NCI-H2227 treated with DMSO at 0.1 percent for 48 hours (cell line): ENCODE measurements around the gene HS2ST1.

ENCODE experiments used
- DNase-seq: peaks from one replicate; lab custom pipeline; 2025; lab: John Stamatoyannopoulos, UW

Gene HS2ST1

DNA sequence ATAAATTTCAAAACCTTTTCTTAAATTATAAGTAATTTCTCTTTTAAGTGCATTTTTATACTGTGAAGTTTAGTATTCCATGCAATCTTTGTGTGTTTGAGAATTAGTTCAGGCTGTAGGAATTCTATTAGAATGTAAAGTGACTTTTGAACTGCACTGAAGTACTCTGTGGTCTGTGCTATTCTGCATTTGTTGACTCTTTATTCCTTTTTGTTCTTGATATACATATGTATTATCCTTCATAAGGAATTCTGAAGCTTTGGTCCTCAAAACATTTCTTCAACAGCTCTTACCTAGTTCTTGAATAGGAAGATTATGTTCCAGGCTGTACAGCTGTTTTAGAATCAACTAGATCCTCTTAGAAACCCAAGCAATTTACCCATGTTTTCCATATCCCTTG lies 158.0 kb downstream of the HS2ST1 start:
- DNase-seq: no peak

DNA sequence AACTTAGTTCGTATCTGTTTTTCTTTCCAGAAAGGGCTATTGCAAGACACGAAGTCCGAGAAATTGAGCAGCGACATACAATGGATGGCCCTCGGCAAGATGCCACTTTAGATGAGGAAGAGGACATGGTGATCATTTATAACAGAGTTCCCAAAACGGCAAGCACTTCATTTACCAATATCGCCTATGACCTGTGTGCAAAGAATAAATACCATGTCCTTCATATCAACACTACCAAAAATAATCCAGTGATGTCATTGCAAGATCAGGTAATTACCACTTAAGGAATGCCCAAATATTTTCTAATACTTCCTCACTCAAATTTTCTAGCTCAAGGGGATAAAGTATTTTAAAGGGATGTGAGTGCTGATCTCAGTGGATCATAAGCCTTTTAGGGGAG lies 158.5 kb downstream of the HS2ST1 start:
- no peak for DNase-seq

DNA sequence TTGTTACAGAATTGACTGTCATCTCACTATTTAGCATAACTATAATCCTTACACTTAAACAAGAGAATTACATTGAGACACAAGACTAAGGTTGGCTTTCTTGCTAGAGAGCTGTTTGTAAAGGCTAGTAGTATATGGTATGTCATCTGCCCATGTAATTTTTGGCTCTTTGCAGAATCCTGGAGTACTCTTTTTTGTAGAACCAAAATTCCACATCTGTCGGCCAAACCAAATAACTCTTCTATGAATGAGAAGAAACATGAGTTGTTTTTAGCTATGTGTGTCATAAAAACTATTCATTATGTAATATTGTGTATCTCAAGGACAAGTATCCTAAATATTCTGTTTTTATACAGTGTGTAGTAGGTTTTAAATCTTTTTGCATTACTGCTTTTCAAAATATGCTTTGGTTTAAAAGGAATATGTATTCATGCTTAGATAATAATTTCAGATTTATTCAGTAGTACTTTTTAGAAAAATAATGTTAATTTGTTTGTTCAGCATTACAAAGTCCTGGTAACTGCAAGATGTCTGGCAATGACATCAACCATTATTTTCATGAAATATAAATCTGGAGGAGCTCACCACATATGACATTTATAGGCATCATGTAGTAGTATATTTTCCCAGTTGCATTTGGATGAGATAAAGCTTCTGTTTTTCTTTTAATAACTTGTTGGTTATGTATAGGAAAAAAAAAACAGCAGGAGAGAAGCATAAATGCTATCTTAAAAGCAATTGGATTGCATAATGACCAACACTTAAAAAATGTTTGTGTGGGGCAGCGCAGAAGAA lies 159.8 kb downstream of the HS2ST1 start:
- DNase-seq: no peak

DNA sequence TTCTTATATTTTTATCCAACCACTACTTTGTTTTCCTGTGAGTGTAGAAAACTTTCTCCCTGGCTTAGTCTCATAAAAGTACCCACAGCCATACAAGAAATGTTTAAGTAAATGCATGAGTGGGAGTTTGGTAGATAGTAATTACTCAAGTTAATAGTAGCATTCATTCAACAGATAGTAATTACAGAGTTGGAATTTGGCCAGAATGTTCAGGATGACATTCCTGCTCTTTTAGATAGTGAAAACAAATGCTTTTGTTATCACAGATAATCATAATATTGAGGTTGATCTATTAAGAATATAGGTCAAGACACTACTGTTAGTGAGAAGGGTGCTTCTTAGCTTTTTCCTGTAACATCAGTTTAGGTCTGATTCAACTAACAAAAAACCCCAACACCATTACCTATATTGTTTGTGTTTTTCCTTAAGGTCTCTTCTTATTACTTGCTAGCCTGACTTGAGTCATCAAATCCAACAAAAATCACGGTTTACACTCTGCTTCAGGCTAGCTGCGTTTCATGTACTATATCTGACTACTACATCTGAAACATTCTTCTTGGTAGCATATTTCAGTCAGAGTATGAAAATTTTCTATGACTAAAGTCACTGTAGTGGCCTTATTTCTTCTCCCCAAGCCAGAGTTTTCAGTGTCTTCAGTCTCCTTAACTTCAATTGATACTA lies 163.7 kb downstream of the HS2ST1 start:
- DNase-seq: no peak

DNA sequence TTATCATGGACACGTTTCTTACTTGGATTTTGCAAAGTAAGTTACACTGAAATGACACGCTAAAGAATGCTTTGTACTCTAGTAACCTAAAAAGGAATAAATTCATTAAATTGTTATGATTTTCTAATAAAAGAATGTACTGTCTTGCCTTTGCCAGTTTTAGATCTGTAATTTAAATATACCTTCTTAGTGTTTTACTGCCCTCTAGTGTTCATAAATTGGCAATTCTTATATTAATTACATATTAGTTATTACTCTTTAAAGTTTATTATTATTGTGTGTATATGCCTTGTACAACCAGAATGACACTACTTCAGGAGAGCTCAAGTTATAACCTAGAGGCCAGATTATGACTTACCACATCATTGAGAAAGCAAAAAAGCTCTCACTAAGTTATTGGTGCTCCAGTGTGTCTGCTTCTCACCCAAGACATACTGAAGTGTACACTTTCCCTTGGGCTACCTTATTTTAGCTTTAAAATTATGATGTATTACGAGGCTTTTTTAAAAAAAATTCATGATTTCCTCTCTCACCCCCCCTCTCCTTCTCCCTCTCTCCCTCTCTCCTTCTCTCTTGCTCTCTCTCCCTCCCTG lies 169.9 kb downstream of the HS2ST1 start:
- DNase-seq: peak; percentile 41

DNA sequence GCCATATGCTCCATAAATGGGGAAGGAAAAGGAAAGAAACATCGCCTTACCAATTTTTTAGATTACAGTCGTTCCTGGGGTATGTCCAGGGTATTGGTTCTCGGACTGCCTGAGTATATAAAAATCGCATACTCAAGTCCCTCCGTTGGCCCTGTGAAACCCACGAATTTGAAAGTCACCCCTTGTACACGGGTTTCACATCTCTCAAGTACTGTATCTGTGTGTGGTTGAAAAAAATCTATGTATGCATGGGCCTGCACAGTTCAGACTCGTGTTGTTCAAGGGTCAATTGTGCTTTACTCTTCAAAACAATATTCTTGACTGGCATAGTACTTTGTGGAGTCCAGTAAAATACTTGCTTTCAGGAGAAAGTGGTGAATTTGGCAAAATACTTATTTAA lies 171.7 kb downstream of the HS2ST1 start:
- DNase-seq: no peak

DNA sequence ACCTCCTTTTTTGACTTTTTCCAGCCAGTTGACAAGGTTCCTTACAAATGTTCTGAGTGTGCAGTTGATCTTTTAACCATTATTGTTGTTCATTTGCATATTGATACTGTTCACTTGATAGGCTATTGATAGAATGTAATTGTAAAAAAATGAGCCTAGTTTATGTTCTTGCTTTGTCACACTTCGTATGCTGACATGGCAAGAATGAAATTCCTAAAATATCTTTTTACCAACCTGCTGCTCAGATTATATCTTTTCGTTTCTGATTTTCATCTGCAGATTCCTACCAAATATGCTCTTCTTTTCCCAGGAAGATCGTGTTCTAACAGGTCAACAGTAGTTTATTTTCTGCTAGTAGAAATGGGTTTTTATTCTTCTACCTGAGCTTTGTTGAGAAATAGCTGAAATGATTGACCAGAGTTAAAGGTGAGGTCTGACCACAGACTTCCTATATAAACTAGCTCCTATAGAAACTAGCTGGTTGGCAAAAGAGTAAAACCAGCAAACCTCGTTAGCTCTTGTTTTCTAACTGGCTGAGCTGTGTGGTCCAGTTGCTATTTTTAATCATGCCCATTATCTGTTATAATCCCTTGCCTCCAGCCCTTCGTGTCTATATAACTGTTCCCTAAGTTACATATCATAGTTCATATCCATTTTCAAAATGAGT lies 174.8 kb downstream of the HS2ST1 start:
- no peak for DNase-seq

DNA sequence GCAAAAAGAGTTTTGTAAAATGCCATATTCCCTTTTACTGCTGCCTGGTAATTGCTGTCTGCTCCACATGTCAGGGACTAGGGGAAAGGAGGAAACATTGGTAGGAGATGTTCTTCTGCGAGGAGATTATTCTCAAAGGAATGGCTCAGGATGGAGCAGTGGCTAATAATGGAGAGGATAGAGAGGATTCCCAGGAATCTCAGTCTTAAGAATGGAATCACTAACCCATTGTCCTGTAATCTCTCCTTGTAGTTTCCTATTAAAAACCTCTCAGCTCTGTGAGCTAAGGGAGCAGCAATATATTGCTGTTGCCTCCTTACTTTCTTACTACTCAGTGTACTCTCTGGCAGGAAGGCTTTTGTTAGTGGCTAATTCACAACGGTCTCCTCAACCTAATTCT lies 175.4 kb downstream of the HS2ST1 start:
- no peak for DNase-seq

DNA sequence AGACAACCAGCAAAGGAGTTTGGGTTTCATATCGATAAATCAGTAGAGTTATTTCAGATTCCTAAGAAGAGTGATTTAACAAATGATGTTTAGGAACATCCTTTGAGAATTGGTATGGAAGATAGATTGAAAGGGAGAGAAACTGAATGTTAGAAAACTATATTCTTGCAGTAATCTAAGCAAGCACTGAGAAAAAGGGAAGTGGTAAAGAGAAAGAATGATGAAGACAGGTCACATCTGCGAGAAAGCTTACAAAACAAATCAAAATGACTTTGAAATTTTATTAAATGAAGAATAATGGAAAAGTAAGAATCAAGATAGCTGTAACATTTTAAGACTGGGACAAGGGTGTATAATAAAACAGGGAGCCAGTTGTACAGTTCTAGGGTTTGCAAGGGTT lies 177.0 kb downstream of the HS2ST1 start:
- DNase-seq: no peak

DNA sequence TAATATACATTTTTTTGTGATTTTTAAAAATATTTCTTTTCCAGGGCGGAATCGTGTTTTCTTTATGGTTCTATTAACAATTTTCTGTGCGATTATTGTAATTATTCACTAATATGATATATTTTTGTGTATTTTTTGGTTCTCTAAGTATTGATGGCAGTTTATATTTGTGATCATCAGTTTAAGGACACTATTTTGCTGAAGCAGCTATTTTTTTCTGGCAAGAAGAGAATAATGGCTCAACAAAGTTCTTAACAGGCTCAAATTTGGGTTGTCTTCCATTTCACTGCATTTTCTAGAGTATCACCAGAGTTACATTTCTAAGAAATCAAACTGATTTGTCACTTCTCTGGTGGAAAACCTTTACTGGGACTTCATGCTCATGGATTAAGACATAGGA lies 178.4 kb downstream of the HS2ST1 start:
- DNase-seq: no peak

DNA sequence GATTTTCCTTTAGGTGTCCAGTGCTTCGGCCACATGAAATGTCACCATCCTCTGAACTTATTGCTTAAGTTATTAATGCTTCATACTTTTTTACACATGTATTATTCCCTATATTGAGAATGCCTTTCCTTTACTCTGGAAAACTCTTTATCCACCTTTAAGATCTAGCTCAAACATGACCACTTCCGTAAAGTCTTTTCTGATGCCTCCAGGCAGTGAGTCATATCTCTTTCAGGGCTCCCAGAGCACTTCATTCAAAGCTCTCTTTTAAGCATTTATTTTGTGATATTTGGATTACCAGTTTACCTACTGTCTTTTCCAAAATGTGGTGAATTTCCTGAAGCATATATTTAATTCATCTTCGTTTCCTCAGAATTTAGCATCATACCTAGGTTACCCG lies 178.9 kb downstream of the HS2ST1 start:
- DNase-seq: no peak

DNA sequence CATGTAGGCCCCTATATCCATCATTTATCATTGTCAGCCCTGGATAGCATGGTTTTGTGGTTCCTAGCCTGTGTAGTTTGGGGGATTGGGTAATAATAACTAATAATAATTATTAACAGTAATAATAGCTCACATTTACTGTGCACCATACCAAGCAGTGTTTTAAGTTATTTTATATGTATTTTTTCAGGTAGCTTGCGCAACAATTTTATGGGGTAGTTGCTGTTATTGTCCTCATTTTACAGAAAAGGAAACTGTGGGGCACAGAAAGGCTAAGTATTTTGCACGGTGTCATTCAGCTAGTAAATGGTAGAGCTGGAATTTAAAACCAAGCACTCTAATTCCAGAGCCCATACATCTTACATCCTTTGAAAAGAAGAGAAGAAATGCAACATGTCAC lies 179.8 kb downstream of the HS2ST1 start:
- no peak for DNase-seq

DNA sequence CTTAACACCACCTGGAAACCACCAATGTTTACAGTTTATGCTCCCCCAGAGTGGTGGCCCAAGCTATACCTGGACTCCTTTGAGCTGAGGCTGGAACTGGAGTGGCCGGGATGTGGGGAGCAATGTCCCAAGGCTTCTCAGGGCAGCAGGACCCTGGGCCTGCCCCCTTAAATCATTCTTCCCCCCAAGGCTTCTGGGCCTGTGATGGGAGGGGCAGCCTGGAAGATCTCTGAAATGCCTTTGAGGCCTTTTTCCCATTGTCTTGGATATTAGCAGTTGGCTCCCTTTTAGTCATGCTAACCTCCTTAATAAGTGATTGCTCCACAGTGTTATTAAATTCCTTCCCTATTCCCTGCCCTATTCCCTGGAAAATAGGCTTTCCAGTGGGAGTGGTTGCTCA lies 185.8 kb downstream of the HS2ST1 start:
- no peak for DNase-seq

DNA sequence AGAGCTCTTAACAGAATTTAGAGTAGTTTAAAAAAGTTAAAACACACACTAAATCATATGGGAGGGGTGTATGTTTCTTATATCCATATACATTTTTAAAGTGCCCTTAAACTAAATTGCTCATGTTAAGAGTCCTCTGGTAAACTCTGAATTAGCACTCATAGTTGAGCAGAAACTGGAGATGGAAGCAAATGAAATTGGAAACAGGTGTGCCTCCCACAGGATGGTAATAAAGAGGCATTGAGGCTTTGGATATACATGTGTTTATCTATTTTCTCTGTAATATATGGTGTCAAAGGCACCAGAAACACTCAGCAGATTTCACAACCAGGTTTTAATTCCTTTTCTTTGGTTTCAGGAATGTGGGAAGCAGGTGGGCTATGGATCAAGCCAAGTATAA lies 188.6 kb downstream of the HS2ST1 start:
- no peak for DNase-seq

DNA sequence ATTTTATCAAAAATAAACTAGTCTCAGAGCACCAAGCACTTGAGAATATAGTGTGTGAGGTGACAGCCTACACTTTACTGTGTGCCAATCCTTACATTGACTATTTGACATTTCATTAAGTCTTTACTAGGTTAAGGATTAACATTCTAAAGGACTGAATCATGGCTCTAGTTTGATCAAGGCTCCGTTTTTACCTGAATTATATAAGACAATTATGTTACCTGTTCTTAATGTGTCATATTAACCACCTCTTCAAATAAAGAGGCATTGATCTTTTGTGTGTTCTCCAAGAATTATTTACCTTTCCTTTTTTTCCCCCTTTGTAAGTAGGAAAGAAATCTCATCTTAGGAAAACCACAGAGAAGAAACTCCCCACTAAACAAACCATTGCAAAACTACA lies 189.7 kb downstream of the HS2ST1 start:
- DNase-seq: no peak

DNA sequence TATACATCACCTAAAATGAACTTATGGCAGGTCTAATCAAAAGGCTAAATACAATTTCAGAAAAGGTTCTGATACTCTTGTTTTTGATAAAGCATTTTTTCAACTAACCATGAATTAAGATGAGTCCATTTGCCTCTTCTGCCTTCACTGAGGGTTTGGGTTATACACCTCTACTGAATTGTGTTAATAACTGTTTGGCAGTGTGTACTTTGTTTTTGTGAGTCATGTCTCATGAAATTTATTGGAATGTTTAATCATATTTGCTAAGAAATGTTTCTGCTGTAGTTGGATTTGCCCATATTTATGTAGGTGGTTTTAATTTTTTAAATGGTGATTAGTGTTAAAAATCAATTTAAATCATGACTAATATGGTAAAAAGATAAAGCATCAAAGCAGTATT lies 190.5 kb downstream of the HS2ST1 start:
- DNase-seq: no peak

DNA sequence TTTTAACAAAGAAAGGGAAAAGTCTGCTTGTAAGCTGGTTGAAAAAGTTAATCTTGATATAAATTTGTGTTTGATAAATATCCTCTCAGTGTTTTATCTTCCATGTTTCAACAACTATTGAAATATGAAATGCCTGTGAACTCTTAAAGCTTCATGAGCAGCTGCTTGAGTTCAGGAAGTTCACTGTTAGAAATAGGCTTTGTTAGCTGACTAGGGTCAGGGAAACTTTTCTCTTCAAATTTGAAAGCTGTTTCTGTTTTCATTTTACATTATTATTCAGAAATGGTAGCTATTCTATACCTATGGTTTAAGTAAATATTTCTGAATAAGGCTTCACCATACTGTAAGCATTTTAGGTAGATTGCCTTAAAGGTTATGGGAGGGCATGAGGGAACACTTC lies 191.7 kb downstream of the HS2ST1 start:
- no peak for DNase-seq

DNA sequence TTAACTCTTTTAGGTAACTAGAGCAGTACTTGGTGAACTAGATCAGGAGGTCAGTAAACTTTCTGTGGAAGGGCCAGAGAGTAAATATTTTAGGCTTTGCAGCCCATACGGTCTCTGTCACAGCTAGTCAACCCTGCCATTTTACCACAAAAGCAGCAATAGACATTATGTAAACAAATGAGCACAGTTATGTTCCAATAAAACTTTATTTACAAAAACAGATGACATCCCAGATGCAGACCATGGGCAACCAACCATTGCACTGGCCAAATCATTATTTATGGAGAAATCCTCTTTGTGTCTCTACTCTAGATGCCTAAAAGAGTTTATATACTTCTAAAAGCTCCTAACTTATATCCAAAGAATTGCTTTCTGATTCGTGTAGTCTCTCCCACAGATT lies 192.4 kb downstream of the HS2ST1 start:
- no peak for DNase-seq

DNA sequence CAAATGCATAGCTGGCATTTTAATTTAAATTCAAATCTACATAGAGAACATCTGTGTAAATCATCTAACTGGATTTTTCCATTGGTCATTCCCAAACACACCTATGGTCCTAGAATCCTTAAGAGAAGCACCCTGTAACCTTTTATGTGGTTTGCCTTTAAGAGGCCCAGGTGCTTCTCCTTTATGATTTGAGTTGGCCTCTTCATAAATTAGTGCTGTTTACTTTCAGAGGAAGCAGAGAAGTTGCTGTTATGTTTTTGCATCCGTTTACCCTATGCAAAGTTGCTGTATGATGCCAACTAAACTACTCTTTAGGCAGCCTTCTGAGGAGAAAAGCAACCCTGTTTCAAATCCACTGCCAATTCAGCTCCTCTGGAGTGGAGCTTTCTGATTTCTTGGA lies 193.8 kb downstream of the HS2ST1 start:
- no peak for DNase-seq

DNA sequence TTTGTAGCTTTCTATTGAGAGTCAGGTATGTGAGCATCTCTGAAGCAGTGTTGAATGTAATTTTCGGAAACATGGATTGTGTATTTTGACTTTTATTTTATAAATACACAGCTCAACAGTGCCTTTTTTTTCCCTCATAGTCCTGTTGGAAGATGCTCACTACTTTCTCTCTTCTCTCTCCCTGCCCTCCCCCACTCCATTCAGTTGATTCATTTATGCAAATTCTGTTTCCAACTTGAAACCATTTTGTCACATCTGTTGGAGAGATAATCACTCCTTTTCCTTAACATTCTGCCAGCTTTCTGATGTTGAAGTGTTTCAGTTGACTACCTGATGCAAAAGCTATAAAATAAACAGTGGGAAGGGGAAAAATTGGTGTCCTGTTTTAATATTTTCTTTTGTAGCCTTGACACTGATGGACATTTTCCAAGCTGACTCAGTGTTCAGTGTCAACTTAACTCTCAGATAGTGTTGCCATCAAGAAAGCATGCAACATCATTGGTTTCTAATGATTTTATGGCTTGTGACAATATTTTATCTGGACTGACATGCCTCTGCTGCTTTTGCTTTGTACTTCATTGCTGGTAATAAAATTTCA lies 194.5 kb downstream of the HS2ST1 start:
- no peak for DNase-seq

DNA sequence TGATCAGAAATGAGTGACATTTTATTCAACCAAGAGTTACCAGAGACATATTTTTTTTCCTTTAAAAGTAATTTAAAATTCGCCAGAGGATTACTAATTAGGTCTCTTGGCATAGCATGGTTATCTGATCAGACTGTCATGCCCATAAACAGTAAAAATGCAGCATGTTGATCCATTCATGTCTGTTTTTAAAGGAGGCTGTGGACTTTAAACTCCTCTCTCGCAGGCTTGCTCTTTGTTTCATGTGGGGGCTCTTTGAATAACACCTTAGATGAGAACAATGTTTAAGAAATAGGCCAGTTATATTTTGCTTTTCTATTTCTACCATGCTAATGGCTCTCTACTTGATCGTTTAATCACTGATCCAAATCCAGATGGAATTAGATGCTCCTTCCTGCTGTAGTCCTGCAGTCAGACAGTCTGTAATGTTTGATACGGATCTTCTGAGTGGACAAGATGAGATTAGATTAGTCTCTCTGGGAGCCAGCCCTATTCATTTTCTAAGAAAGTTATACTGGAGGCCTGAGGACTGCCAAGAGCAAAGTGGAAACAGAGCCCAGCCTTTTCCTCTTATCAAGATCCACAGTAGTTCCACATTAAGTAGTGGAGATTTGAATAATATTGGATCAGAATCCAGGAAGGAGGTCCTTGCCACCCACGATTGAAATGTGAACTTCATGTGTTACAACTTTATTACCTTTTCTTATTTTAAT lies 197.4 kb downstream of the HS2ST1 start:
- DNase-seq: no peak

DNA sequence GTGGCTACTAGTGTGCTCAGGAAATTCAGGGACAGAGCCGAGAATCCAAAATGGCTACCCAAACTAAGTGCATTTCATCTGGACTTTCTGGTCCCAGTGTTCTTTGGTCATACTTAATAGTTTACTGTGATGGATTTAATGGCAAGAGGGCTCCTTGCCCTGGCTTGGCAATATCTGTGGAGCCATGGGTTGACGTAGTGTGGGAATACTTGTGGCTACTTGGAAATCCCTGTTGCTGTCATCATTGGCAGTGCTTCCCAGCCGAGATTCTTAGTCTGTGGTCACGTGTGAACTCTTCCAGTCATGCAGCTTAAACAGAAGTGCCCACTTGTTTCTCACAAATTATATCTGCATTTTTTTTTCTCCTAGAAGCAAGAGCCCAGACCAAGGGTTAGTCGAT lies 198.9 kb downstream of the HS2ST1 start:
- DNase-seq: no peak
